ENCODE results near the gene FAM20C. TPM values are rescaled to one million over a fixed set of nuclear protein-coding genes. Genes with fewer than 3 reads are reported as not detected.

Gene FAM20C
- total and polyA plus RNA-seq, 2 of the 8 experiments (the other 6 are each of a cell fraction or from before 2014, with no cell fraction given), result 9.5 to 34.8 TPM

- no peaks in the 10 kb centered on the region for H3K23me2 ChIP-seq (ENCODE audit: low read depth, low read length)
- no peak overlapping the region for H2BK5ac ChIP-seq (ENCODE audit: low read depth, low read length)
- H3K56ac ChIP-seq (replicated peaks; ENCODE audit: insufficient read length, low read depth, low read length), result no peak overlapping the region
- no peak overlapping the region for H2AK5ac ChIP-seq (ENCODE audit: low read depth, low read length)
- 85% methylated on average over 18 of the region's 27 CpGs; no CpG with 5 or more reads in 1 of the 2 experiments for WGBS, 2 experiments (ENCODE audit: extremely low coverage in 1 of 2, insufficient coverage in 1 of 2, insufficient read length in 1 of 2, insufficient replicate concordance in 2 of 2, low coverage in 1 of 2, low lambda C conversion rate in 2 of 2, missing lambda C conversion rate in 1 of 2)
- no peak overlapping the region for H4K5ac ChIP-seq (ENCODE audit: insufficient read length, low read depth, low read length)
- no peak overlapping the region for H2BK20ac ChIP-seq (ENCODE audit: low read length)
- no peaks in the 10 kb centered on the region for H3K79me2 ChIP-seq (ENCODE audit: control insufficient read depth in 1 of 2, insufficient read depth in 2 of 2, low read length in 2 of 2)
- no peak overlapping the region for H3K23ac ChIP-seq (ENCODE audit: insufficient read length)
- H2BK15ac ChIP-seq (ENCODE audit: low read length), result no peak overlapping the region
- no peaks in the 10 kb centered on the region; a peak in 1 of 4 replicates for H3K9me3 ChIP-seq (ENCODE audit: insufficient read depth in 2 of 2, low read depth in 1 of 2, low read length in 1 of 2)
- no peak overlapping the region for H3K14ac ChIP-seq (ENCODE audit: insufficient read length)
- no peak overlapping the region for H3K9ac ChIP-seq (replicated peaks in 1 of 4; ENCODE audit: extremely low read depth in 1 of 4, low read depth in 3 of 4, low read length in 3 of 4)
- H4K91ac ChIP-seq (replicated peaks; ENCODE audit: insufficient read length, low read length), result no peak overlapping the region
- H3K27me3 ChIP-seq (replicated peaks in 1 of 4; ENCODE audit: control insufficient read depth in 3 of 4, extremely low read depth in 1 of 4, insufficient read depth in 3 of 4, low read length in 3 of 4), result no peaks in the 10 kb centered on the region; a peak in 1 of 7 replicates
- FAIRE-seq, result no peak
- POLR2A ChIA-PET (ENCODE audit: partially characterized antibody), result no interaction called here
- H4K20me1 ChIP-seq (replicated peaks in 1 of 2; ENCODE audit: control insufficient read depth in 1 of 2, insufficient read depth in 2 of 2, low read length in 2 of 2), result peaks cover 0 to 2% of the 10 kb centered on the region in 2 experiments
- no peak overlapping the region for H2BK120ac ChIP-seq (replicated peaks; ENCODE audit: low read depth, low read length)
- H2BK12ac ChIP-seq (ENCODE audit: low read depth, low read length), result no peak overlapping the region; the same call in 1 of the 2 replicates
- H3K79me1 ChIP-seq (ENCODE audit: low read depth, low read length), result no peaks in the 10 kb centered on the region
- H3K18ac ChIP-seq (ENCODE audit: extremely low read depth, low read length), result no peak overlapping the region; the same call in 1 of the 2 replicates
- no peak overlapping the region; the same call in 1 of the 2 replicates for H4K8ac ChIP-seq (ENCODE audit: extremely low read depth, insufficient read depth, low read length)
- no peaks in the 10 kb centered on the region for H3K36me3 ChIP-seq (ENCODE audit: control insufficient read depth in 2 of 4, insufficient read depth in 4 of 4, low read length in 3 of 4)
- peaks cover 0 to 4% (median 0%) of the 10 kb centered on the region in 4 experiments; a peak in 2 of 7 replicates for H3K4me1 ChIP-seq (replicated peaks in 1 of 4; ENCODE audit: control insufficient read depth in 3 of 4, insufficient read depth in 4 of 4, low read length in 3 of 4)
- DNase-seq (ENCODE audit: low read depth in 1 of 2, low spot score in 2 of 2), result no peak
- H3K4me3 ChIP-seq (ENCODE audit: extremely low read depth in 1 of 4, insufficient read depth in 2 of 4, low read depth in 3 of 4, low read length in 4 of 4), result no peak overlapping the region
- H3K4me2 ChIP-seq (ENCODE audit: insufficient read depth in 1 of 2, low read depth in 2 of 2, low read length in 2 of 2), result no peak overlapping the region
- H2AFZ ChIP-seq (ENCODE audit: low read length), result no peak overlapping the region
- no peak overlapping the region for H3K27ac ChIP-seq (ENCODE audit: low read depth, low read length)
- no peak overlapping the region for H3K4ac ChIP-seq (replicated peaks; ENCODE audit: insufficient read length, low read depth, low read length)
- CTCF ChIA-PET (ENCODE audit: partially characterized antibody), result interaction anchor here (1.2 to 3.3 kb wide), 11 partner anchors 9 to 95 kb away, joined by 3 to 14 read pairs (median 5); no protein-coding TSS in a partner anchor
- peak in 2 of 3 experiments; percentile 4 to 21; a peak in 1 of 4 replicates for TF ChIP-seq CTCF (IDR thresholded peaks at IDR 0.05; ENCODE audit: control extremely low read depth in 1 of 3, insufficient read depth in 1 of 3, low read depth in 1 of 3, low read length in 3 of 3)
These were observed 20.9 kb upstream of the FAM20C start for GRCh38 chr7:171364-171904.
